Glomerular endothelial cell (primary cell): Measurements from ENCODE around the gene TADA3. TPM values are rescaled to one million over a fixed set of nuclear protein-coding genes. Genes with fewer than 3 reads are reported as not detected.

ENCODE experiments used
- DNase-seq: peaks from one replicate; pipeline ENCODE4 v3.0.0-alpha.2; 2011; ENCODE audit warnings: low read depth, low spot score; ENCODE audit errors: extremely low read depth
- total RNA-seq: library from RNA; depleted of rRNA; stranded (reverse); fragments of >200 nt; gene quantifications from 2 replicates; pipeline ENCODE4 v1.2.3, GENCODE V29; 2015

TADA3 gene
- total RNA-seq, 1 donor from 2014 or later = 58.9 TPM

- DNase-seq = peak; percentile 74
These were observed 60.8 kb downstream of the TADA3 start, which contains the start of gene BRPF1 for GRCh38 chr3:9731206-9732079. Gene BRPF1 (plus strand): TSS chr3:9731735. CDS start chr3:9734141, 2,406 bp downstream.

GRCh38 chr3:9730657-9731205 is 61.5 kb downstream of the TADA3 start:
- DNase-seq = no peak

Other genes with a start within 250 kb of the TADA3 start
- gene LHFPL4, start 238.7 kb downstream of the TADA3 start, total RNA-seq = not detected in 2 replicates
- gene MTMR14, start 143.0 kb downstream of the TADA3 start, total RNA-seq = 38.4 and 40.2 TPM in 2 replicates
- gene CPNE9, start 88.6 kb downstream of the TADA3 start, total RNA-seq = not detected in 2 replicates
- 21.2 and 24.8 TPM in 2 replicates for gene BRPF1, start 60.7 kb downstream of the TADA3 start, total RNA-seq
- gene OGG1, start 42.5 kb downstream of the TADA3 start, total RNA-seq = 16.7 and 17.5 TPM in 2 replicates
- 16.5 and 28.8 TPM in 2 replicates for gene CAMK1, start 22.5 kb downstream of the TADA3 start, total RNA-seq
- 212 and 240 TPM in 2 replicates for gene ARPC4, start 609 bp upstream of the TADA3 start, total RNA-seq
- gene TTLL3, start 17.8 kb upstream of the TADA3 start, total RNA-seq = 11.9 and 39.2 TPM in 2 replicates
- gene RPUSD3, start 51.5 kb upstream of the TADA3 start, total RNA-seq = 27.0 and 34.7 TPM in 2 replicates
- gene CIDEC, start 87.8 kb upstream of the TADA3 start, total RNA-seq = not detected in 2 replicates
- 31.1 and 47.8 TPM in 2 replicates for gene JAGN1, start 98.1 kb upstream of the TADA3 start, total RNA-seq
- gene IL17RE, start 110.4 kb upstream of the TADA3 start, total RNA-seq = 0.39 and 1.3 TPM in 2 replicates
- gene IL17RC, start 124.6 kb upstream of the TADA3 start, total RNA-seq = 22.1 and 26.1 TPM in 2 replicates
- gene CRELD1, start 141.4 kb upstream of the TADA3 start, total RNA-seq = 36.2 and 55.9 TPM in 2 replicates
- 2.5 and 3.6 TPM in 2 replicates for gene PRRT3, start 159.9 kb upstream of the TADA3 start, total RNA-seq
- 52.2 and 79.8 TPM in 2 replicates for gene EMC3, start 194.4 kb upstream of the TADA3 start, total RNA-seq
- 5.3 and 14.6 TPM in 2 replicates for gene FANCD2, start 234.0 kb upstream of the TADA3 start, total RNA-seq